Neural progenitor cell (in vitro differentiated cells): ENCODE data around the gene NAA20. TPM values are rescaled to one million over a fixed set of nuclear protein-coding genes. Genes with fewer than 3 reads are reported as not detected.
A peak's percentile ranks its signal among the peaks of the same experiment; 100 is the strongest.

Source experiments
- DNase-seq: peaks from one replicate; pipeline ENCODE4 v3.0.0-alpha.2; 2016; ENCODE audit warnings: low spot score
- H2AFZ ChIP-seq: fragments of 200-600 bp; sonication (generic); replicated peaks from 2 replicates; pipeline ENCODE4 v1.6.1; 2016; ENCODE audit warnings: antibody characterized with exemption
- H3F3A ChIP-seq: fragments of 200-600 bp; sonication (generic); 2 replicates; pipeline ENCODE4 v1.6.1; 2016; ENCODE audit warnings: antibody characterized with exemption, low read depth
- H3K27ac ChIP-seq: fragments of 200-600 bp; sonication (generic); 2 replicates; pipeline ENCODE4 v1.5.1; 2016; ENCODE audit warnings: mild to moderate bottlenecking
- H3K27me3 ChIP-seq: fragments of 200-600 bp; sonication (generic); 2 replicates; pipeline ENCODE4 v1.6.1; 2016; ENCODE audit warnings: mild to moderate bottlenecking, moderate library complexity
- H3K36me3 ChIP-seq: fragments of 200-600 bp; sonication (generic); 2 replicates; pipeline ENCODE4 v1.5.1; 2016
- H3K4me1 ChIP-seq: fragments of 200-600 bp; sonication (generic); 2 replicates; pipeline ENCODE4 v1.6.1; 2016; ENCODE audit warnings: mixed run types
- H3K4me2 ChIP-seq: fragments of 200-600 bp; sonication (generic); 2 replicates; pipeline ENCODE4 v1.6.1; 2016
- H3K4me3 ChIP-seq: fragments of 200-600 bp; sonication (generic); 2 replicates; pipeline ENCODE4 v1.5.1; 2016
- H3K79me2 ChIP-seq: fragments of 200-600 bp; sonication (generic); 2 replicates; pipeline ENCODE4 v1.6.1; 2016; ENCODE audit warnings: low read depth
- H3K9ac ChIP-seq: fragments of 200-600 bp; sonication (generic); 2 replicates; pipeline ENCODE4 v1.6.1; 2016
- H3K9me3 ChIP-seq: fragments of 200-600 bp; sonication (generic); 2 replicates; pipeline ENCODE4 v1.5.1; 2016; ENCODE audit warnings: low read depth
- H4K20me1 ChIP-seq: fragments of 200-600 bp; sonication (generic); 2 replicates; pipeline ENCODE4 v1.6.1; 2016; ENCODE audit warnings: low read depth
- H3K27ac Mint-ChIP-seq: 3 replicates; pipeline ENCODE4 v1.8.0; 2021; ENCODE audit warnings: mixed read lengths
- H3K27me3 Mint-ChIP-seq: 2 replicates; pipeline ENCODE4 v1.8.0; 2022; ENCODE audit warnings: low read depth, mild to moderate bottlenecking, inconsistent platforms, moderate library complexity, mixed read lengths; ENCODE audit not compliant: insufficient read depth
- H3K36me3 Mint-ChIP-seq: 3 replicates; pipeline ENCODE4 v1.8.0; 2021; ENCODE audit warnings: mixed read lengths
- H3K4me1 Mint-ChIP-seq: 3 replicates; pipeline ENCODE4 v1.8.0; 2021; ENCODE audit warnings: mixed read lengths
- H3K4me3 Mint-ChIP-seq: 3 replicates; pipeline ENCODE4 v1.8.0; 2021; ENCODE audit warnings: mild to moderate bottlenecking, moderate library complexity, mixed read lengths
- H3K9me3 Mint-ChIP-seq: 3 replicates; pipeline ENCODE4 v1.8.0; 2020; ENCODE audit warnings: mixed read lengths
- EZH2 ChIP-seq: fragments of 200-600 bp; sonication (generic); IDR thresholded peaks from 2 replicates; pipeline ENCODE4 v1.6.1; 2017; ENCODE audit warnings: antibody characterized with exemption, mild to moderate bottlenecking, moderate library complexity
- EZH2phosphoT487 ChIP-seq: fragments of 200-600 bp; sonication (generic); IDR thresholded peaks from 2 replicates; pipeline ENCODE4 v1.6.1; 2017; ENCODE audit warnings: antibody characterized with exemption
- total RNA-seq: library from RNA; depleted of rRNA; stranded (reverse); fragments of >200 nt; gene quantifications from 2 replicates; pipeline ENCODE4 v1.2.3, GENCODE V29; 2015; ENCODE audit warnings: low replicate concordance
- TF ChIP-seq, protein P1 (sequence below): fragments of 200-600 bp; sonication (generic); IDR thresholded peaks from 2 replicates; pipeline ENCODE4 v1.5.1; 2017; ENCODE audit warnings: antibody characterized with exemption, mild to moderate bottlenecking

Gene NAA20
- total RNA-seq, 1 donor from 2014 or later: 39.9 TPM

DNA sequence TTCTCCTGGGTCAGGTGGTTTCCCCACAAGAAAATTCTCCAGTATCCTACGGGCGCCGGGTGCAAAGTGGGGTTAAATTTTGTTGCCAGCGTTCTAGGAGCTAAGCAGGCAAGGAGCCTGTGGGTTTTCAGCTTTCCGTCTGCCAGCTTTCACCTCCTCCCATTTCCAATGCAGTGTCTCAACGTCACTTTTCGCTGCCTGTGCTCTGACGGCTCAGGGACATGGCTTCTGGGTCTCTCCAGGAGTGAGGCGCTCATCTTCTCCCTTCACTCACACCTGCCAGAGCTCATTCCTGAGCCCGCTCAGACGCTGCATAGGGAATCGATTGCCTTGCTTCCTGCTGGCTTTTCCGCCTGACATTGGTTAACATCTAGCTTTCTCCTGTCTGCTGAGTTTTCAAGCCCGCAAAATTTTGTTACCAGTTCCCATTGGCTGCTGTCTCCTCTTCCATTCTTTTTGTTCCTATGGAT lies 7.3 kb upstream of the NAA20 start:
- peak overlapping the region; percentile 48 for H3K4me3 Mint-ChIP-seq
- peak overlapping the region; percentile 96 for H3K27ac Mint-ChIP-seq
- no peaks in the 10 kb centered on the region for H3K9me3 Mint-ChIP-seq
- peaks cover 10% of the 10 kb centered on the region for H3K4me1 Mint-ChIP-seq
- H3K4me1 ChIP-seq: no peaks in the 10 kb centered on the region
- H3K4me3 ChIP-seq: no peak overlapping the region
- peak; percentile 17 for DNase-seq
- H3K27me3 ChIP-seq: no peaks in the 10 kb centered on the region
- no peak for TF ChIP-seq EZH2phosphoT487
- no peak for TF ChIP-seq EZH2
- TF ChIP-seq, protein P1, sequence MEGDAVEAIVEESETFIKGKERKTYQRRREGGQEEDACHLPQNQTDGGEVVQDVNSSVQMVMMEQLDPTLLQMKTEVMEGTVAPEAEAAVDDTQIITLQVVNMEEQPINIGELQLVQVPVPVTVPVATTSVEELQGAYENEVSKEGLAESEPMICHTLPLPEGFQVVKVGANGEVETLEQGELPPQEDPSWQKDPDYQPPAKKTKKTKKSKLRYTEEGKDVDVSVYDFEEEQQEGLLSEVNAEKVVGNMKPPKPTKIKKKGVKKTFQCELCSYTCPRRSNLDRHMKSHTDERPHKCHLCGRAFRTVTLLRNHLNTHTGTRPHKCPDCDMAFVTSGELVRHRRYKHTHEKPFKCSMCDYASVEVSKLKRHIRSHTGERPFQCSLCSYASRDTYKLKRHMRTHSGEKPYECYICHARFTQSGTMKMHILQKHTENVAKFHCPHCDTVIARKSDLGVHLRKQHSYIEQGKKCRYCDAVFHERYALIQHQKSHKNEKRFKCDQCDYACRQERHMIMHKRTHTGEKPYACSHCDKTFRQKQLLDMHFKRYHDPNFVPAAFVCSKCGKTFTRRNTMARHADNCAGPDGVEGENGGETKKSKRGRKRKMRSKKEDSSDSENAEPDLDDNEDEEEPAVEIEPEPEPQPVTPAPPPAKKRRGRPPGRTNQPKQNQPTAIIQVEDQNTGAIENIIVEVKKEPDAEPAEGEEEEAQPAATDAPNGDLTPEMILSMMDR: no peak
- no peaks in the 10 kb centered on the region for H3K36me3 ChIP-seq
- H3F3A ChIP-seq: no peaks in the 10 kb centered on the region
- H4K20me1 ChIP-seq: no peaks in the 10 kb centered on the region
- H3K9me3 ChIP-seq: no peaks in the 10 kb centered on the region
- no peak overlapping the region for H3K9ac ChIP-seq
- H2AFZ ChIP-seq: peak overlapping the region; percentile 90
- peaks cover 2% of the 10 kb centered on the region for H3K27me3 Mint-ChIP-seq
- no peaks in the 10 kb centered on the region for H3K79me2 ChIP-seq
- H3K4me2 ChIP-seq: no peak overlapping the region
- no peak overlapping the region for H3K27ac ChIP-seq
- H3K36me3 Mint-ChIP-seq: no peaks in the 10 kb centered on the region

DNA sequence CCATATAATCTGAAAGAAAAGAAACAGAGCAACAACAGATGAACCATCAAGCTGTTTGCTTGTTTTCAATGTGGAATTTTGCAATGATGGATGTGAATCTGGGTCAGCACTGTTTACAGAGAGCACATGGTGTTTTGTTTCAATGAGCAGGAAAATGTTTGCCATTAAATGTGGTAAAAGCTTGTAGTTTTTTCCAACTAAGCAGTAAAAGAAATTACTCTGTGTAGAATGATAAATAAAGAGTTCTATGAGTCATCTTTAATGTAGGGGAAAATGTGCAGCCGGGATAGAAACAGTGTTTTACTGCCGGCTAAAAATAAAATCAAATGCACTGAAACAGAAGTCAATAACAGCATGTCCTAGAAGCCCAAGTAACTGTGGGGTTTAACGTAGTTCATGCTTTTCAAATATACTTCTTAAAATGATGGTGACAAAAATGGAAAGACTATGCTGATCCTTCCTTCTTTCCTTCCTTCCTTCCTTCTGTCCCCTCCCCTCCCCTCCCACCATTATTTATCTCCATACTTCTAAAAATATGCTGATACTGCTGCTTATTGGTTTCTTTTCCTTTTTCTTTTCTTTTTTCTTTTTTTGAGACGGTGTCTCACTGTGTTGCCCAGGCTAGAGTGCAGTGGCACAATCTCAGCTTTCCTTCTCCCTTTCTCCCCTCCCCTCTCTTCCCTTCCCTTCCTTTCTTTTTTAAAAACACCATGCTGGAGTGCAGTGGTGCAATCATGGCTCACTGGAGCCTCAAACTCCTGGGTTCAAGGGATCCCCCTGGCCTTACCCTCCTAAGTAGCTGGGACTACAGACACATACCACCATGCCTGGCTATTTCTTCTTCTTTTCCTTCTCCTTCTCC lies 6.3 kb upstream of the NAA20 start:
- TF ChIP-seq EZH2: no peak
- no peak for TF ChIP-seq EZH2phosphoT487
- TF ChIP-seq, protein P1: no peak
- Histone ChIP-seq H2AFZ (no peak overlapping the region), H3K79me2 (no peaks in the 10 kb centered on the region), H3K4me3 (no peak overlapping the region), H3K4me2 (no peak overlapping the region), H3K27me3 (no peaks in the 10 kb centered on the region), H3F3A (no peaks in the 10 kb centered on the region), H4K20me1 (no peaks in the 10 kb centered on the region), H3K27ac (no peak overlapping the region), H3K36me3 (no peaks in the 10 kb centered on the region), H3K9ac (no peak overlapping the region), H3K9me3 (no peaks in the 10 kb centered on the region), H3K4me1 (no peaks in the 10 kb centered on the region)
- no peak overlapping the region for H3K4me3 Mint-ChIP-seq
- H3K9me3 Mint-ChIP-seq: no peaks in the 10 kb centered on the region
- no peaks in the 10 kb centered on the region for H3K36me3 Mint-ChIP-seq
- no peak overlapping the region for H3K27ac Mint-ChIP-seq
- DNase-seq: no peak
- H3K4me1 Mint-ChIP-seq: peaks cover 7% of the 10 kb centered on the region
- H3K27me3 Mint-ChIP-seq: peaks cover 2% of the 10 kb centered on the region

DNA sequence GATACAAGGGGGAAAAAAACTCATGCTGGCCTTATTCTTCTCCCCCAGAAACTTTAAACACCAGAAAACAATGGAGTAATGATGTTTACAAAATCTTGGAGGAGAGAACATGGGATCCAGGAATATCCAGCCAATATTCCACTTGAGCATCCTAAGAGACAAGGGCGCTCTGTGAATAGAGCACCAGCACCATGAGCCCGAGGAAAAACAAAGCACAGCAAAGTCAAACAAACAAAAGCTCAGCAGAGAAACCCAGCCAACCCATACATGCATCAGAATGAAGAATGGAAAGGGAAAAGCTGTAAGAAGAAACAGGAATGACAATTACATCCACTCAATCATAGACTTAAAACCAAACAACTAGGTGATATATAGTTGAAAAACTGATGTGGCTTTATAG lies 4.6 kb upstream of the NAA20 start:
- H4K20me1 ChIP-seq: peaks cover 3% of the 10 kb centered on the region
- Mint-ChIP-seq H3K9me3 (no peaks in the 10 kb centered on the region), H3K27me3 (peaks cover 2% of the 10 kb centered on the region), H3K4me1 (peaks cover 12% of the 10 kb centered on the region), H3K4me3 (no peak overlapping the region), H3K36me3 (no peaks in the 10 kb centered on the region), H3K27ac (no peak overlapping the region)
- H3K9me3 ChIP-seq: no peaks in the 10 kb centered on the region
- no peak overlapping the region for H3K4me3 ChIP-seq
- H3K36me3 ChIP-seq: no peaks in the 10 kb centered on the region
- TF ChIP-seq EZH2phosphoT487: no peak
- TF ChIP-seq, protein P1: no peak
- TF ChIP-seq EZH2: no peak
- H3K9ac ChIP-seq: no peak overlapping the region
- H3K4me2 ChIP-seq: no peak overlapping the region
- peaks cover 13% of the 10 kb centered on the region for H3F3A ChIP-seq
- H3K79me2 ChIP-seq: peaks cover 4% of the 10 kb centered on the region
- no peaks in the 10 kb centered on the region for H3K4me1 ChIP-seq
- H3K27me3 ChIP-seq: no peaks in the 10 kb centered on the region
- no peak overlapping the region for H3K27ac ChIP-seq
- no peak for DNase-seq
- H2AFZ ChIP-seq: no peak overlapping the region
